ENCODE results near the gene ERBB4. TPM values are rescaled to one million over a fixed set of nuclear protein-coding genes. Genes with fewer than 3 reads are reported as not detected.

ERBB4 gene
- total RNA-seq, 1 experiment from 2014 or later = 0.04 TPM

DNA sequence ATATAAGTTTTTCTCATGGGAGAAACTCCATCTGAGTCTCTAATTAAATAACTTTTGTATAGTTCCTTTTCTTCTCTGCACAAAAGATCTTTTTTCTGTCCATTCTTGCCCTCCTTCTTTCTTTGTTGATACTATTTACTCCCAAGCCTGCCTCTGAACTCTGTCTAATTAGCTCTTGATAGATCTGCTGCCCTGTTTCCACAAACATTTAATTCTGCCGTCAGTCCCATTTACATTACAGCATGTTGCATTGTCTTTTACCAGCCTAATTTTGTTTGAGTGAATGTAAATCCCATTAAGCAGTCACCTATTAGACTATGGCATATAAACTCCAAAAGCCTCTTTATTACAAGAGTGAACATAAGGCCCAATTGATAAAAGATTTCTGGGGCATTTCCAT, 254.4 kb downstream of the ERBB4 start:
- Mint-ChIP-seq H3K36me3 (ENCODE audit: insufficient read depth in 1 of 3, low read depth in 3 of 3) (no peaks in the 10 kb centered on the region), H3K27ac (no peak overlapping the region; a peak in 1 of 7 replicates)

More for the DNA sequence above, 254.4 kb downstream of the ERBB4 start:
- Histone ChIP-seq H2BK5ac (ENCODE audit: insufficient read length, low read length) (no peak overlapping the region), H3K18ac (ENCODE audit: insufficient read length, low read depth, low read length) (no peak overlapping the region), H3K79me2 (ENCODE audit: insufficient read depth, low read length) (no peaks in the 10 kb centered on the region), H3K4me1 (ENCODE audit: insufficient read depth, low read length) (no peaks in the 10 kb centered on the region), H3K56ac (ENCODE audit: insufficient read length, low read depth, low read length) (no peak overlapping the region), H4K20me1 (ENCODE audit: control insufficient read depth, insufficient read depth, insufficient read length) (no peaks in the 10 kb centered on the region), H3T11ph (ENCODE audit: low read length) (no peak overlapping the region), H3K23me2 (ENCODE audit: insufficient read length, low read depth, low read length, poor library complexity, severe bottlenecking) (no peaks in the 10 kb centered on the region), H2BK15ac (ENCODE audit: low read depth, low read length) (no peak overlapping the region), H2BK20ac (ENCODE audit: low read depth, low read length, poor library complexity, severe bottlenecking) (no peak overlapping the region), H3K23ac (ENCODE audit: insufficient read length, low read depth, low read length) (no peak overlapping the region), H4K8ac (replicated peaks; ENCODE audit: insufficient read length, low read depth, low read length) (no peak overlapping the region), H3K9me3 (ENCODE audit: control insufficient read depth, low read depth, low read length) (no peaks in the 10 kb centered on the region), H3K14ac (ENCODE audit: insufficient read depth, low read length) (no peak overlapping the region), H3K4me2 (ENCODE audit: insufficient read depth, insufficient read length, low read length) (no peak overlapping the region), H2BK120ac (ENCODE audit: low read depth, low read length, poor library complexity, severe bottlenecking) (no peak overlapping the region), H3K4ac (ENCODE audit: low read depth, low read length) (no peak overlapping the region), H2BK12ac (ENCODE audit: insufficient read length, low read depth, low read length) (no peak overlapping the region), H3K9ac (ENCODE audit: extremely low read depth, insufficient read length, low read length) (no peak overlapping the region), H2AK5ac (ENCODE audit: insufficient read length, low read length) (no peak overlapping the region), H3K79me1 (ENCODE audit: insufficient read depth, low read depth, low read length, poor library complexity, severe bottlenecking) (no peaks in the 10 kb centered on the region), H2AFZ (ENCODE audit: low read length) (no peak overlapping the region), H4K91ac (ENCODE audit: insufficient read length, low read depth, low read length) (no peak overlapping the region), H3K27ac (ENCODE audit: insufficient read length, low read depth, low read length) (no peak overlapping the region), H3K27me3 (ENCODE audit: insufficient read depth, low read length) (no peaks in the 10 kb centered on the region), H4K5ac (ENCODE audit: insufficient read length, low read depth, low read length) (no peak overlapping the region)
- no CpG with 5 or more reads among the region's 1 CpG for WGBS (ENCODE audit: extremely low coverage, insufficient read length, low lambda C conversion rate)
- H3K9me3 Mint-ChIP-seq = no peaks in the 10 kb centered on the region
- no peaks in the 10 kb centered on the region for H3K27me3 Mint-ChIP-seq (ENCODE audit: low read depth)
- peaks cover 4 to 10% of the 10 kb centered on the region in 2 experiments for H3K4me1 Mint-ChIP-seq
- DNase-seq = no peak
- TF ChIP-seq, protein P1, sequence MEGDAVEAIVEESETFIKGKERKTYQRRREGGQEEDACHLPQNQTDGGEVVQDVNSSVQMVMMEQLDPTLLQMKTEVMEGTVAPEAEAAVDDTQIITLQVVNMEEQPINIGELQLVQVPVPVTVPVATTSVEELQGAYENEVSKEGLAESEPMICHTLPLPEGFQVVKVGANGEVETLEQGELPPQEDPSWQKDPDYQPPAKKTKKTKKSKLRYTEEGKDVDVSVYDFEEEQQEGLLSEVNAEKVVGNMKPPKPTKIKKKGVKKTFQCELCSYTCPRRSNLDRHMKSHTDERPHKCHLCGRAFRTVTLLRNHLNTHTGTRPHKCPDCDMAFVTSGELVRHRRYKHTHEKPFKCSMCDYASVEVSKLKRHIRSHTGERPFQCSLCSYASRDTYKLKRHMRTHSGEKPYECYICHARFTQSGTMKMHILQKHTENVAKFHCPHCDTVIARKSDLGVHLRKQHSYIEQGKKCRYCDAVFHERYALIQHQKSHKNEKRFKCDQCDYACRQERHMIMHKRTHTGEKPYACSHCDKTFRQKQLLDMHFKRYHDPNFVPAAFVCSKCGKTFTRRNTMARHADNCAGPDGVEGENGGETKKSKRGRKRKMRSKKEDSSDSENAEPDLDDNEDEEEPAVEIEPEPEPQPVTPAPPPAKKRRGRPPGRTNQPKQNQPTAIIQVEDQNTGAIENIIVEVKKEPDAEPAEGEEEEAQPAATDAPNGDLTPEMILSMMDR (conservative IDR thresholded peaks at IDR 0.05) = no peak
- no peak overlapping the region for H3K4me3 Mint-ChIP-seq

Measured in H9 (cell line).